ENCODE measurements around the gene KCNN3.

DNA sequence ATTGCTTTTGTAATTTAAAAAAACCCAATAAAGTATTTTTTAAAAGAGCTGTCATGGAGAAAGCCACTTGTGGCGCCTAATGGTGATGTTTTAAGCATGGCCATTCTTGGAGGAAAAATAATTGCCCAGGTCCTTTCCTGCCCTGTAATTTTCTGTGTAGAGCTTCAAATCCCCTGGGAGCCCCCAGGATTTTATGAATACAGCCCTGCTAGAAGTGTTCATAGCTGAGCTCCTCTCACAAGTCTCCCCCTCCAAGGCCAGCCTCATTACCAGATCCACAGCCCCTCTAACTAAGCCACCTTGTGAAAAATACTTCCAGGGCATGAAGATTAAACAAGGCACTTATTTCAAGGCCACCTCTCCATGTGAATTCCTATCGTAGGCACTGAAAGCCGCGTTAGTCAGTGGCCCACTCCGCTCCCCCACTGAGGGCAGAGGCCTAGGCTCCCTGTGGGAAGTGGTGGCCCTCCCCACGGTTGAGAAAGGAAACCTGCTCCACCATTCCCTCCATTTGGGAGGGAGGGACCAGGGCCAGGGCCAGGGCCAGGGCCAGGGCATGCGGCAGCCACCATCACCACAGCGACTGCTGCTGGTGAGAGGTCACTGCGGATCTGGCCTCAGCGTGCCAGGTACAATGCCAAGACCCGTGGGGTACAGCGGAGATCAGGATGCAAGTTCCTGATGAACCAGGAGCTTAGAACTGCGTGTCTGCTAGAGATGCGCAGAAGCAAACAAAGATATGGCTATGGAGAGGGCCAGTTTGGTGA is 83.1 kb downstream of the KCNN3 start:
- TF ChIP-seq, protein P1, sequence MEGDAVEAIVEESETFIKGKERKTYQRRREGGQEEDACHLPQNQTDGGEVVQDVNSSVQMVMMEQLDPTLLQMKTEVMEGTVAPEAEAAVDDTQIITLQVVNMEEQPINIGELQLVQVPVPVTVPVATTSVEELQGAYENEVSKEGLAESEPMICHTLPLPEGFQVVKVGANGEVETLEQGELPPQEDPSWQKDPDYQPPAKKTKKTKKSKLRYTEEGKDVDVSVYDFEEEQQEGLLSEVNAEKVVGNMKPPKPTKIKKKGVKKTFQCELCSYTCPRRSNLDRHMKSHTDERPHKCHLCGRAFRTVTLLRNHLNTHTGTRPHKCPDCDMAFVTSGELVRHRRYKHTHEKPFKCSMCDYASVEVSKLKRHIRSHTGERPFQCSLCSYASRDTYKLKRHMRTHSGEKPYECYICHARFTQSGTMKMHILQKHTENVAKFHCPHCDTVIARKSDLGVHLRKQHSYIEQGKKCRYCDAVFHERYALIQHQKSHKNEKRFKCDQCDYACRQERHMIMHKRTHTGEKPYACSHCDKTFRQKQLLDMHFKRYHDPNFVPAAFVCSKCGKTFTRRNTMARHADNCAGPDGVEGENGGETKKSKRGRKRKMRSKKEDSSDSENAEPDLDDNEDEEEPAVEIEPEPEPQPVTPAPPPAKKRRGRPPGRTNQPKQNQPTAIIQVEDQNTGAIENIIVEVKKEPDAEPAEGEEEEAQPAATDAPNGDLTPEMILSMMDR (IDR thresholded peaks at IDR 0.05) = no peak
- TF ChIP-seq POLR2AphosphoS5 (IDR thresholded peaks at IDR 0.05) = no peak
- no peak for TF ChIP-seq POLR2A (IDR thresholded peaks at IDR 0.05)
